GM23338 (cell line): ENCODE results near the gene C1orf50. TPM values are rescaled to one million over a fixed set of nuclear protein-coding genes. Genes with fewer than 3 reads are reported as not detected.
A peak's percentile ranks its signal among the peaks of the same experiment; 100 is the strongest.

Experiments used
- ATAC-seq: fragments of 200-7000 bp; cut with Tn5 transposase; 3 replicates; pipeline ENCODE4 v1.9.1; 2020
- DNase-seq: peaks from one replicate; pipeline ENCODE4 v3.0.0-alpha.2; 2015; ENCODE audit warnings: low spot score
- H2AFZ ChIP-seq: fragments of 200-600 bp; sonication (generic); 2 replicates; pipeline ENCODE4 v1.8.0; 2016; ENCODE audit warnings: antibody characterized with exemption, mild to moderate bottlenecking, moderate library complexity
- H3F3A ChIP-seq: fragments of 200-600 bp; sonication (generic); replicated peaks from 2 replicates; pipeline ENCODE4 v1.8.0; 2017; ENCODE audit warnings: antibody characterized with exemption, mixed run types, low read depth
- H3K27ac ChIP-seq: fragments of 200-600 bp; sonication (generic); 2 replicates; pipeline ENCODE4 v1.6.1; 2016; ENCODE audit warnings: low read depth
- H3K27me3 ChIP-seq: fragments of 200-600 bp; sonication (generic); 2 replicates; pipeline ENCODE4 v1.8.0; 2016; ENCODE audit warnings: mild to moderate bottlenecking, mixed run types, moderate library complexity; ENCODE audit not compliant: insufficient read depth
- H3K36me3 ChIP-seq: fragments of 200-600 bp; sonication (generic); 2 replicates; pipeline ENCODE4 v1.8.0; 2016; ENCODE audit warnings: mild to moderate bottlenecking; ENCODE audit not compliant: insufficient read depth
- H3K4me1 ChIP-seq: fragments of 200-600 bp; sonication (generic); 2 replicates; pipeline ENCODE4 v1.8.0; 2016; ENCODE audit warnings: mild to moderate bottlenecking, moderate library complexity; ENCODE audit not compliant: insufficient read depth
- H3K4me2 ChIP-seq: fragments of 200-600 bp; sonication (generic); 2 replicates; pipeline ENCODE4 v1.7.1; 2017; ENCODE audit warnings: mixed run types
- H3K4me3 ChIP-seq: fragments of 200-600 bp; sonication (generic); 2 replicates; pipeline ENCODE4 v1.6.1; 2016; ENCODE audit warnings: mixed run types
- H3K79me2 ChIP-seq: fragments of 200-600 bp; sonication (generic); replicated peaks from 2 replicates; pipeline ENCODE4 v1.8.0; 2017; ENCODE audit warnings: mild to moderate bottlenecking; ENCODE audit not compliant: insufficient read depth
- H3K9me2 ChIP-seq: fragments of 200-600 bp; sonication (generic); 2 replicates; pipeline ENCODE4 v1.8.0; 2017; ENCODE audit not compliant: insufficient read depth
- H4K20me1 ChIP-seq: fragments of 200-600 bp; sonication (generic); replicated peaks from 2 replicates; pipeline ENCODE4 v1.8.0; 2017; ENCODE audit warnings: mild to moderate bottlenecking; ENCODE audit not compliant: insufficient read depth
- H3K27ac Mint-ChIP-seq: 2 replicates; pipeline ENCODE4 v1.8.0; 2020; ENCODE audit warnings: inconsistent platforms, mild to moderate bottlenecking, moderate library complexity, mixed read lengths
- H3K27me3 Mint-ChIP-seq: 3 replicates; pipeline ENCODE4 v1.8.0; 2022; ENCODE audit warnings: low read depth, mild to moderate bottlenecking, moderate library complexity, mixed read lengths, inconsistent platforms; ENCODE audit not compliant: insufficient read depth, poor library complexity
- H3K36me3 Mint-ChIP-seq: 3 replicates; pipeline ENCODE4 v1.8.0; 2021; ENCODE audit warnings: low read depth, mild to moderate bottlenecking, inconsistent platforms, moderate library complexity, mixed read lengths
- H3K4me1 Mint-ChIP-seq: 3 replicates; pipeline ENCODE4 v1.8.0; 2020; ENCODE audit warnings: mild to moderate bottlenecking, inconsistent platforms, mixed read lengths
- H3K4me3 Mint-ChIP-seq: 3 replicates; pipeline ENCODE4 v1.8.0; 2021; ENCODE audit warnings: moderate library complexity, mild to moderate bottlenecking, inconsistent platforms, mixed read lengths
- H3K9me3 Mint-ChIP-seq: 3 replicates; pipeline ENCODE4 v1.8.0; 2020; ENCODE audit warnings: moderate library complexity, mild to moderate bottlenecking, inconsistent platforms, mixed read lengths
- CTCF ChIP-seq, 2 experiments: fragments of 200-600 bp in 1 of 2; sonication (generic) in 1 of 2; conservative IDR thresholded peaks; 2 replicates each; pipeline versions ENCODE4 v1.5.1 to v1.6.1; 2016 to 2017; ENCODE audit warnings: antibody characterized with exemption in 2 of 2, low read depth in 2 of 2, mild to moderate bottlenecking in 2 of 2, moderate library complexity in 1 of 2
- ETS1 ChIP-seq: IDR thresholded peaks from 2 replicates; pipeline ENCODE4 v1.6.1; 2016; ENCODE audit warnings: antibody characterized with exemption
- JUNB ChIP-seq: IDR thresholded peaks from one replicate; pipeline ENCODE4 v1.6.1; 2016; ENCODE audit warnings: antibody characterized with exemption; ENCODE audit not compliant: unreplicated experiment
- NANOG ChIP-seq: IDR thresholded peaks from 2 replicates; pipeline ENCODE4 v1.6.1; 2016; ENCODE audit warnings: antibody characterized with exemption, borderline replicate concordance
- POLR2AphosphoS5 ChIP-seq: IDR thresholded peaks from 2 replicates; pipeline ENCODE4 v1.6.1; 2016; ENCODE audit warnings: antibody characterized with exemption, low read depth
- REST ChIP-seq: IDR thresholded peaks from one replicate; pipeline ENCODE4 v1.6.1; 2018; ENCODE audit warnings: antibody characterized with exemption; ENCODE audit not compliant: unreplicated experiment
- STAT1 ChIP-seq: IDR thresholded peaks from one replicate; pipeline ENCODE4 v1.6.1; 2016; ENCODE audit warnings: antibody characterized with exemption; ENCODE audit not compliant: unreplicated experiment
- ZNF114 ChIP-seq: fragments of 250-450 bp; sonication (Bioruptor Pico); IDR thresholded peaks from 2 replicates; pipeline ENCODE4 v1.5.0; 2020; ENCODE audit warnings: mild to moderate bottlenecking, moderate library complexity
- ZNF331 ChIP-seq: fragments of 250-450 bp; sonication (Bioruptor Pico); IDR thresholded peaks from 2 replicates; pipeline ENCODE4 v1.5.0; 2020; ENCODE audit warnings: low read depth, mild to moderate bottlenecking, moderate library complexity
- ZNF462 ChIP-seq: fragments of 250-450 bp; sonication (Bioruptor Pico); IDR thresholded peaks from 2 replicates; pipeline ENCODE4 v1.5.0; 2020; ENCODE audit warnings: mild to moderate bottlenecking, moderate library complexity
- polyA plus RNA-seq: library from polyadenylated mRNA; unstranded; fragments of >200 nt; fragmentation: Nextera tagmentation; extraction: Ambion mirVana; gene quantifications from 2 replicates; pipeline ENCODE4 v1.2.1, GENCODE V29; 2016
- total RNA-seq: library from RNA; depleted of rRNA; stranded (reverse); fragments of >200 nt; shearing (Covaris generic); gene quantifications from 2 replicates; pipeline ENCODE4 v1.2.3, GENCODE V29; 2014

The C1orf50 gene
- total and polyA plus RNA-seq, 2 experiments from 2014 or later, result 4.4 to 4.7 TPM

- TF ChIP-seq ZNF331 (no peak), JUNB (no peak), ZNF462 (CRISPR knock-in tag) (no peak)
Measured at GRCh38 chr1:42821690-42822089, 54.6 kb downstream of the C1orf50 start (continued).

- H3K79me2 ChIP-seq, result no peaks in the 10 kb centered on the region
- no peaks in the 10 kb centered on the region for H3K9me3 Mint-ChIP-seq
- H3K4me3 Mint-ChIP-seq, result no peak overlapping the region
- H3K9me2 ChIP-seq, result no peaks in the 10 kb centered on the region
- no peaks in the 10 kb centered on the region for H3K36me3 Mint-ChIP-seq
- no peak overlapping the region for H2AFZ ChIP-seq
- H3K27ac Mint-ChIP-seq, result peak overlapping the region; percentile 90
- no peaks in the 10 kb centered on the region for H3K27me3 ChIP-seq
- H3K4me1 ChIP-seq, result peaks cover 25% of the 10 kb centered on the region
- H3K27ac ChIP-seq, result no peak overlapping the region
- no peak overlapping the region for H3K4me3 ChIP-seq
- peaks cover 17% of the 10 kb centered on the region for H3K4me1 Mint-ChIP-seq
- no peaks in the 10 kb centered on the region for H4K20me1 ChIP-seq
- no peak for DNase-seq
- H3K4me2 ChIP-seq, result no peak overlapping the region
- no peak for ATAC-seq
- peaks cover 2% of the 10 kb centered on the region for H3K27me3 Mint-ChIP-seq
- 0 out of 2 replicates have a peak, but pooled peaks cover 1% of the 10 kb centered on the region for H3F3A ChIP-seq
- H3K36me3 ChIP-seq, result no peaks in the 10 kb centered on the region
- TF ChIP-seq REST (no peak), POLR2AphosphoS5 (no peak), ZNF331 (no peak), NANOG (no peak), ETS1 (no peak), CTCF (conservative IDR thresholded peaks at IDR 0.05; ENCODE audit: low read depth in 2 of 2) (no peak), JUNB (no peak), STAT1 (no peak), ZNF114 (CRISPR knock-in tag) (no peak)
Measured at GRCh38 chr1:42822800-42823392, 55.8 kb downstream of the C1orf50 start.
